K562 (cell line): ENCODE measurements around the gene RPS6KL1. TPM values are rescaled to one million over a fixed set of nuclear protein-coding genes. Genes with fewer than 3 reads are reported as not detected.

Experiments
- ATAC-seq: fragments of 200-7000 bp; cut with Tn5 transposase; 3 replicates; pipeline ENCODE4 v1.9.1; 2020; ENCODE audit warnings: moderate library complexity
- BruUV-seq: library from RNA; stranded (reverse); fragments of 400-500 nt; replicated peaks from 2 replicates; lab custom pipeline; 2021; lab: Mats Ljungman, UMichigan
- CTCF ChIA-PET: fragments of 300-600 bp; formaldehyde crosslinking; extraction: SDS; loops from one replicate; lab custom pipeline; 2021; ENCODE audit warnings: low intra/inter-chr PET ratio; lab: Yijun Ruan, JAX
- POLR2A ChIA-PET: fragments of 300-600, 350-650 bp; sonication (Branson Sonifier 250); formaldehyde crosslinking; extraction: SDS; loops from one replicate; lab custom pipeline; 2021; ENCODE audit warnings: antibody characterized with exemption, inconsistent platforms; lab: Yijun Ruan, JAX
- DNase-seq, 4 experiments: peaks; one replicate each; pipeline versions ENCODE4 v3.0.0 to v3.0.0-alpha.2; 2011 to 2018; ENCODE audit warnings: low spot score in 3 of 4, mixed read lengths in 3 of 4; ENCODE audit errors: extremely low read depth in 1 of 4
- FAIRE-seq: peaks from 2 replicates; lab custom pipeline; 2011; peaks lifted over from hg19 to GRCh38; lab: Jason Lieb, UNC
- H2AFZ ChIP-seq: 2 replicates; pipeline ENCODE4 v1.6.0; 2011; ENCODE audit warnings: low read depth, low read length, control low read depth, inconsistent platforms
- H3K27ac ChIP-seq: fragments of 200-600 bp; 3 replicates; pipeline ENCODE4 v1.8.0; 2011; ENCODE audit warnings: low read depth, mild to moderate bottlenecking, control low read depth, inconsistent platforms, low read length, moderate library complexity, mixed read lengths; ENCODE audit errors: extremely low read depth
- H3K27me3 ChIP-seq, 2 experiments: fragments of 300-600 bp in 1 of 2; 2 replicates in 1 of 2; 3 replicates in 1 of 2; pipeline versions ENCODE4 v1.6.0 to v1.8.0; 2011; ENCODE audit warnings: inconsistent platforms in 2 of 2, low read length in 2 of 2, mild to moderate bottlenecking in 1 of 2, mixed read lengths in 1 of 2, moderate library complexity in 1 of 2; ENCODE audit not compliant: control insufficient read depth in 2 of 2, insufficient read depth in 2 of 2
- H3K36me3 ChIP-seq: fragments of 300-600 bp; 3 replicates; pipeline ENCODE4 v1.8.0; 2011; ENCODE audit warnings: mild to moderate bottlenecking, low read length, inconsistent platforms; ENCODE audit not compliant: control insufficient read depth, insufficient read depth
- H3K4me1 ChIP-seq, 2 experiments: fragments of 200-600 bp in 1 of 2; replicated peaks in 1 of 2; 2 replicates in 1 of 2; 3 replicates in 1 of 2; pipeline versions ENCODE4 v1.5.1 to v1.8.0; 2011; ENCODE audit warnings: inconsistent platforms in 2 of 2, low read length in 2 of 2, mild to moderate bottlenecking in 1 of 2, mixed read lengths in 1 of 2, moderate library complexity in 1 of 2; ENCODE audit not compliant: control insufficient read depth in 2 of 2, insufficient read depth in 2 of 2
- H3K4me2 ChIP-seq: 2 replicates; pipeline ENCODE4 v1.6.1; 2011; ENCODE audit warnings: low read length, control low read depth, inconsistent platforms, mixed read lengths; ENCODE audit not compliant: insufficient read depth
- H3K4me3 ChIP-seq: fragments of 200-600 bp; sonication (generic), shearing (Covaris generic); 2 replicates; pipeline ENCODE4 v1.5.1; 2016; ENCODE audit warnings: control low read depth, inconsistent platforms
- H3K79me2 ChIP-seq: fragments of 200-600 bp; 3 replicates; pipeline ENCODE4 v1.8.0; 2011; ENCODE audit warnings: low read length, inconsistent platforms; ENCODE audit not compliant: control insufficient read depth, insufficient read depth
- H3K9ac ChIP-seq, 2 experiments: 2 replicates each; pipeline versions ENCODE4 v1.6.0 to v1.6.1; 2011; ENCODE audit warnings: low read depth in 2 of 2, low read length in 2 of 2, control low read depth in 1 of 2, inconsistent platforms in 1 of 2, mild to moderate bottlenecking in 1 of 2, mixed read lengths in 1 of 2; ENCODE audit not compliant: insufficient read depth in 1 of 2
- H3K9me1 ChIP-seq: one replicate; pipeline ENCODE4 v1.6.0; 2011; ENCODE audit warnings: inconsistent platforms, mild to moderate bottlenecking, low read length, moderate library complexity; ENCODE audit not compliant: control insufficient read depth, insufficient read depth
- H3K9me3 ChIP-seq: replicated peaks from 2 replicates; pipeline ENCODE4 v1.5.1; 2011; ENCODE audit warnings: low read depth, low read length, inconsistent platforms; ENCODE audit not compliant: control insufficient read depth, insufficient read depth
- H4K20me1 ChIP-seq: replicated peaks from 2 replicates; pipeline ENCODE4 v1.6.1; 2011; ENCODE audit warnings: low read length, inconsistent platforms, mixed read lengths; ENCODE audit not compliant: control insufficient read depth, insufficient read depth
- BCLAF1 ChIP-seq, 2 experiments: fragments of 450-650 bp in 1 of 2; IDR thresholded peaks; 2 replicates each; pipeline ENCODE4 v1.6.1; 2011 to 2017; ENCODE audit warnings: low read depth in 2 of 2, antibody characterized with exemption in 1 of 2, borderline replicate concordance in 1 of 2, low read length in 1 of 2, mild to moderate bottlenecking in 1 of 2, mixed read lengths in 1 of 2; ENCODE audit not compliant: control insufficient read depth in 1 of 2
- CTBP1 ChIP-seq: fragments of 450-650 bp; IDR thresholded peaks from 2 replicates; pipeline ENCODE4 v1.6.1; 2016; ENCODE audit warnings: borderline replicate concordance
- DIDO1 ChIP-seq: fragments of 450-650 bp; IDR thresholded peaks from 2 replicates; pipeline ENCODE4 v1.6.1; 2016; ENCODE audit warnings: low read depth, missing biosample characterization, missing genetic modification characterization
- E2F1 ChIP-seq: sonication (generic); formaldehyde crosslinking; IDR thresholded peaks from 2 replicates; pipeline ENCODE4 v1.8.1; 2023; ENCODE audit warnings: mild to moderate bottlenecking, missing genetic modification reagents, moderate library complexity
- HIVEP1 ChIP-seq: fragments of 250-450 bp; sonication (Bioruptor Pico); IDR thresholded peaks from 2 replicates; pipeline ENCODE4 v1.4.0; 2020; ENCODE audit warnings: mild to moderate bottlenecking
- HMG20B ChIP-seq: fragments of 250-450 bp; sonication (Bioruptor Pico); IDR thresholded peaks from 2 replicates; pipeline ENCODE4 v1.5.0; 2021; ENCODE audit warnings: mild to moderate bottlenecking
- PRDM10 ChIP-seq: fragments of 450-650 bp; IDR thresholded peaks from 2 replicates; pipeline ENCODE4 v1.6.1; 2018; ENCODE audit not compliant: partially characterized antibody
- SP2 ChIP-seq: IDR thresholded peaks from 2 replicates; pipeline ENCODE4 v1.6.1; 2011; ENCODE audit warnings: mild to moderate bottlenecking, low read depth, low read length, moderate library complexity; ENCODE audit not compliant: poor library complexity, severe bottlenecking; ENCODE audit errors: extremely low read depth
- WGBS: fragments of 100-300 bp; shearing (Covaris generic); methylation state at CpG from one replicate; pipeline ENCODE4 v1.1.6; 2016; ENCODE audit warnings: low coverage, mixed read lengths; ENCODE audit not compliant: insufficient coverage; ENCODE audit errors: missing lambda C conversion rate; 5-methylcytosine and 5-hydroxymethylcytosine counted together
- in situ Hi-C: fragments of 300-500 bp; cut with MboI; formaldehyde crosslinking; loops from 4 replicates; pipeline ENCODE4 v1.15.0; 2018; ENCODE audit warnings: inconsistent platforms, mixed read lengths
- intact Hi-C: fragments of 100-400 bp; cut with micrococcal nuclease; formaldehyde crosslinking; loops from 2 replicates; pipeline ENCODE4 v1.14.2; 2022
- polyA plus RNA-seq, 8 experiments: library from polyadenylated mRNA; depleted of rRNA in 4 of 8; stranded (reverse) in 5 of 8; unstranded in 3 of 8; fragments of >200 nt; fragmentation: Nextera tagmentation in 2 of 8; fragmentation: Illumina TruSeq in 1 of 8; extraction: Ambion mirVana in 2 of 8; extraction: Trizol in 1 of 8; gene quantifications; 2 replicates each; pipeline versions ENCODE4 v1.2.1 to v1.2.3, GENCODE V29; 2011 to 2014; ENCODE audit warnings: inconsistent platforms in 1 of 8, missing spikeins in 1 of 8
- total RNA-seq, 7 experiments: library from RNA; depleted of rRNA in 6 of 7; stranded (reverse); fragments of >200 nt in 6 of 7; fragmentation: Illumina TruSeq in 2 of 7; extraction: Trizol in 2 of 7; gene quantifications; 2 replicates each; pipeline versions ENCODE4 v1.2.1 to v1.2.3, GENCODE V29; 2011 to 2021; ENCODE audit warnings: low replicate concordance in 1 of 7

Gene RPS6KL1
- total and polyA plus RNA-seq, 9 of the 15 experiments (the other 6 are each of a cell fraction or from before 2014, with no cell fraction given), result 0.91 to 15.5 (median 8.1) TPM

GRCh38 chr14:74935360-74935680 is 12.3 kb upstream of the RPS6KL1 start:
- peak overlapping the region; percentile 74 for H2AFZ ChIP-seq
- WGBS, result 57% methylated on average over 6 of the region's 9 CpGs

More at GRCh38 chr14:74935360-74935680, 12.3 kb upstream of the RPS6KL1 start:
- Histone ChIP-seq H3K9me3 (no peaks in the 10 kb centered on the region; the same call in 1 of the 2 replicates), H3K27me3 (no peaks in the 10 kb centered on the region), H3K27ac (no peak overlapping the region), H3K9ac (peak overlapping the region in 1 of 2 experiments; percentile 73; a peak in 2 of 4 replicates), H3K4me3 (no peak overlapping the region), H3K79me2 (no peaks in the 10 kb centered on the region), H3K4me1 (peaks cover 6 to 21% of the 10 kb centered on the region in 2 experiments; a peak in 3 of 5 replicates), H3K4me2 (no peak overlapping the region), H3K36me3 (no peaks in the 10 kb centered on the region), H3K9me1 (no peaks in the 10 kb centered on the region), H4K20me1 (no peaks in the 10 kb centered on the region)
- TF ChIP-seq SP2, result no peak
- TF ChIP-seq DIDO1 (tag), result no peak
- peak; percentile 72 for TF ChIP-seq PRDM10
- no peak for TF ChIP-seq HIVEP1
- TF ChIP-seq E2F1 (CRISPR knock-in tag), result no peak
- TF ChIP-seq HMG20B (CRISPR knock-in tag), result no peak
- TF ChIP-seq BCLAF1 (IDR thresholded peaks at IDR 0.05; ENCODE audit: borderline replicate concordance in 1 of 2, control insufficient read depth in 1 of 2, low read depth in 2 of 2, low read length in 1 of 2), result no peak
- TF ChIP-seq CTBP1, result no peak
- DNase-seq (no peak), FAIRE-seq (no peak), ATAC-seq (no peak)
- no TSS peak for BruUV-seq
- in situ Hi-C loops, result no loop called here
- POLR2A ChIA-PET, result interaction anchor here (0.6 kb wide), 1 partner anchor 18 kb away, joined by 3 read pairs; no protein-coding TSS in a partner anchor
- CTCF ChIA-PET, result no interaction called here
- intact Hi-C loops, result no loop called here
